IPS DF 6.9 (cell line): ENCODE data around the gene CCDC88C.
"Not testable (repeated sequence)": the region's sequence is repeated elsewhere in the genome, so short reads cannot be mapped to it uniquely, and the experiment has no call there.

Experiments used
- DNase-seq: peaks from one replicate; pipeline ENCODE4 v3.0.0-alpha.2; 2013; ENCODE audit warnings: low read depth, low spot score
- H3K27ac ChIP-seq: one replicate; pipeline ENCODE4 v1.5.1; 2013; ENCODE audit warnings: low read length, control low read depth
- H3K27me3 ChIP-seq: 2 replicates; pipeline ENCODE4 v1.6.1; 2013; ENCODE audit warnings: mild to moderate bottlenecking, low read length; ENCODE audit not compliant: control insufficient read depth, insufficient read depth
- H3K36me3 ChIP-seq: 2 replicates; pipeline ENCODE4 v1.6.1; 2013; ENCODE audit warnings: low read length; ENCODE audit not compliant: control insufficient read depth, insufficient read depth
- H3K4me1 ChIP-seq: 2 replicates; pipeline ENCODE4 v1.6.1; 2013; ENCODE audit warnings: low read length; ENCODE audit not compliant: control insufficient read depth, insufficient read depth
- H3K4me3 ChIP-seq: 2 replicates; pipeline ENCODE4 v1.5.1; 2013; ENCODE audit warnings: mild to moderate bottlenecking, low read length
- H3K9me3 ChIP-seq: 2 replicates; pipeline ENCODE4 v1.6.1; 2013; ENCODE audit warnings: low read length, inconsistent platforms; ENCODE audit not compliant: control insufficient read depth, insufficient read depth
- WGBS: extraction: QIAGEN DNeasy Blood & Tissue Kit; methylation state at CpG from one replicate; pipeline ENCODE4 v1.1.7; 2013; ENCODE audit warnings: mixed read lengths, missing lambda C conversion rate; ENCODE audit not compliant: insufficient read length, insufficient coverage; 5-methylcytosine and 5-hydroxymethylcytosine counted together

CCDC88C gene

DNA sequence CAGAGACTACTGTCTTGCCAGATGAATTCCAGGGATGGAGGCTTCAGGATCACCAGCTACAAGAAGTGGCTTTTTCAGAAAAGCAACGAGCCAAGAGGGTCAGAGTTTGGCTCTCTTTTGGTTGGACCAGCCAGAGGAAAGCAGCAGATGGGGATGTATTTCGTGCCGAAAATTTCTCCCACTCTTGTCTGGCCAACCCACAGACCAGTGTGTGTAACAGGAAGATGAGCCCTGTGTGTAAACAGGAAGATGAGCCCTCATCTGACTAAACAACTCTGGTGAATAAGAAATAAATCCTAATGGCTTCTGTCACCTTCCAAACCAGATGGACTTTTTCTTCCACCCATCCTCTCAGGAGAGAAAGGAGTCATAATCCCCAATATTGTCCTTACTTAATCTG is 186.2 kb downstream of the CCDC88C start:
- peaks cover 2% of the 10 kb centered on the region; the same call in 1 of the 2 replicates for H3K4me1 ChIP-seq
- H3K27me3 ChIP-seq, result no peaks in the 10 kb centered on the region
- H3K9me3 ChIP-seq, result no peaks in the 10 kb centered on the region
- no peak overlapping the region for H3K4me3 ChIP-seq
- no CpG with 5 or more reads among the region's 3 CpGs for WGBS
- no peak overlapping the region for H3K27ac ChIP-seq
- no peak for DNase-seq
- H3K36me3 ChIP-seq, result no peaks in the 10 kb centered on the region

GRCh38 chr14:91230397-91231035 is 187.1 kb downstream of the CCDC88C start:
- Histone ChIP-seq H3K27me3 (no peaks in the 10 kb centered on the region), H3K9me3 (no peaks in the 10 kb centered on the region), H3K4me1 (peaks cover 2% of the 10 kb centered on the region; the same call in 1 of the 2 replicates), H3K36me3 (no peaks in the 10 kb centered on the region), H3K4me3 (no peak overlapping the region), H3K27ac (no peak overlapping the region)
- no CpG with 5 or more reads among the region's 4 CpGs for WGBS
- no peak for DNase-seq

- DNase-seq, result no peak
- no peaks in the 10 kb centered on the region for H3K36me3 ChIP-seq
- no peaks in the 10 kb centered on the region for H3K9me3 ChIP-seq
- H3K4me3 ChIP-seq, result no peak overlapping the region
- no peak overlapping the region for H3K27ac ChIP-seq
- peaks cover 2% of the 10 kb centered on the region; the same call in 1 of the 2 replicates for H3K4me1 ChIP-seq
- H3K27me3 ChIP-seq, result no peaks in the 10 kb centered on the region
- WGBS, result no CpG with 5 or more reads among the region's 6 CpGs
Measured at GRCh38 chr14:91229743-91230200, 187.8 kb downstream of the CCDC88C start.

DNA sequence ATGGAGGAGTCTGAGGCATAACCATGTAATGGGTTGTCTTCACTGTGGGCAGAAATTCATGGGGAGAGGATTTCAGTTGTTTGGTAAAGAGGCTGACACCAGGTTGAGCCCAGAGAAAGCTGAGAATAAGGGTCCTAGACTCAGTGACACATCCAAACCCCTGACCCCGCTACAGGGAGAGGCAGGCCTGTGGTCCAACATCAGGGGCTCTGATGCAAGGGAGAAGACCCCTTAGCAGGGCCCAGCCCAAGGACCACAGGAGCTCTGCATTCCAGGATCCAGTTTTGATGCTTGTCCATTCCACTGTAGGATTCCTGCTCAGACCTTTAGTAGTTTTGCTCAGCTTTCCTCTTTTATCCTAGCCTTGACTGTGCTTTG is 188.6 kb downstream of the CCDC88C start:
- Histone ChIP-seq H3K27ac (no peak overlapping the region), H3K9me3 (no peaks in the 10 kb centered on the region), H3K4me1 (peaks cover 2% of the 10 kb centered on the region; the same call in 1 of the 2 replicates), H3K4me3 (no peak overlapping the region), H3K36me3 (no peaks in the 10 kb centered on the region), H3K27me3 (no peaks in the 10 kb centered on the region)
- no CpG with 5 or more reads among the region's 1 CpG for WGBS
- no peak for DNase-seq

DNA sequence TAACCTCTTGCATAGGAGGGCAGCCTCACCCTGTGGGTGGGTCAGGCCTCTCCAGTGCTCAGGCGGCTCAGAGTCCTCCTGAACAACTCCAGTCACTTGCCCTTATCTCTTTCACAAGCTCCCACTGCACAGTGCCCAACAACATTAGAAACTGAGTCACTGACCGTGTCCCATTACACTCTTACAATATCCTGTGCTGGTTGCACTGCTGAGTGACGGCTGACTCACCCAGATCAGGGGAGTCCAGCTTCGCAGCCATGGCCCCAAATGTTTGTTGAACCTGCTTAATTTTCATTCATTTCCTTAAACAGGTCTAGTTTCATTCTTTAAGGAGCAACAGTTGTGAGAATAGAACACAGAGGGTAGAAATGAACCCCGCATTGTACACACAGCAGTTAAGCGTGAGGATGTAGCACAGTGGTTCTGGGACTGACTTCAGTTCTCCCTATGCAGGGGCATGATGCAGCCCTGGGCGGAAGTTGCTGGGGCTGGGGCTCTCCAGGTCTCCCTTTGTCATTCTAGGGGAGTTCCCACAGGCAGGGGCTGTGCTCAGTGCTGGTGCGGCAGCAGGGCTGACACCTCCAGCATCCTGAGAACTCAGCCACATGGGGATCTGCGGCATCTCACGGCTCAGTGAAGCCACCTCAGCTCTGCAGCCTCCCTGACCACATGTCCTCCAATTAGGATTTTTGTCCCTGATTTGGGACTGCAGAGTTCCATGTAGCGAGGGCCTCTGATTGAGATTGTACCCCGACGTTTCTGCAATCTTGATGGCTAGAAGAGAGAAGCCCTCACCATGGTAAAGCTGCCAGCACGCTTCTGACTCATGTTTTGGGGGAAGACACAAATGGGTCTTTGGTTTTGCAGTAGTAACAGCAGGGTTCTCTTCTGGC is 189.3 kb downstream of the CCDC88C start:
- Histone ChIP-seq H3K27ac (no peak overlapping the region), H3K36me3 (no peaks in the 10 kb centered on the region), H3K9me3 (no peaks in the 10 kb centered on the region), H3K27me3 (no peaks in the 10 kb centered on the region), H3K4me1 (peaks cover 2% of the 10 kb centered on the region; the same call in 1 of the 2 replicates), H3K4me3 (no peak overlapping the region)
- DNase-seq, result no peak
- no CpG with 5 or more reads among the region's 14 CpGs for WGBS

GRCh38 chr14:91227183-91227628 is 190.4 kb downstream of the CCDC88C start:
- peaks cover 4% of the 10 kb centered on the region; the same call in 1 of the 2 replicates for H3K4me1 ChIP-seq
- DNase-seq, result no peak
- no peak overlapping the region for H3K27ac ChIP-seq
- no peak overlapping the region for H3K4me3 ChIP-seq
- H3K36me3 ChIP-seq, result no peaks in the 10 kb centered on the region
- no peaks in the 10 kb centered on the region for H3K27me3 ChIP-seq
- WGBS, result no CpG with 5 or more reads among the region's 7 CpGs
- no peaks in the 10 kb centered on the region for H3K9me3 ChIP-seq

DNA sequence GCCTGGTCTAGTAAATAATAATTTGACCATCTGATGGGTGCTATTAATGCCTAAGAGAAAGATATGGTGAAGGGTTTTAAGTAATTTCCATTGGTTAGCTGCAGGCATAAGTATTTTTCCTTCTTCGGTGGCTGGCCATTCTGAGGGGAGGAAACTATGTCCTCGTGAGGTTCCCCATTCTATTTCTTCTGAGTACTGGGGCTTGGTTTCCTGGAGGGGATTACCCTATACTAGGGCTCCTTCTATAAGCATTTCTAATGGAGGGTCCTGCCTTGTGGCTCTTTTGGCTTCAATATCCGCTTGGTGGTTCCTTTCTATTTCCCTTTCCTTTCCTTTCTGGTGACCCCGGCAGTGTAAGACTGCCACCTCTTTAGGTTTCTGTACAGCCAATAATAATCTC is 191.3 kb downstream of the CCDC88C start:
- not testable (repeated sequence) for H3K36me3 ChIP-seq, H3K9me3 ChIP-seq, H3K27me3 ChIP-seq, H3K4me1 ChIP-seq, H3K4me3 ChIP-seq, DNase-seq, H3K27ac ChIP-seq
- no CpG with 5 or more reads among the region's 4 CpGs for WGBS

DNA sequence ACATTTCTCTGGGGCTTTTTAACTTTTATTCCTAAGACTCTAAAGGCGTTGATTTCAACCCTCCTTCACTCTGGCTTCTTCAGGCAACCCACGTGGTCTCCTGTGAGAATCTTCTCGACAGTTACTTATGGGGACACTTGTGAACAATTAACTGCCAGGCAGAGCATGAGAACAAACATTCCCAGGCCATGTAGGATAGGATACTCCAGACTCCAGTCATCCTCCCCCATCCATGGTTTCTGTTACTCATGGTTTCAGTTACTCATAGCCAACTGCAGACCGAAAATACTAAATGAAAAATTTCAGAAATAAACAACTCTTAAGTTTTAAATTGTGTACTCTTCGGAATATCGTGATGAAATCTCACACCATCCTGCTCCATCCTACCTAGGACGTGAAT is 192.6 kb downstream of the CCDC88C start:
- Histone ChIP-seq H3K36me3 (no peaks in the 10 kb centered on the region), H3K27ac (no peak overlapping the region), H3K4me1 (peaks cover 6% of the 10 kb centered on the region; the same call in 1 of the 2 replicates), H3K4me3 (no peak overlapping the region), H3K9me3 (no peaks in the 10 kb centered on the region), H3K27me3 (no peaks in the 10 kb centered on the region)
- DNase-seq, result no peak
- WGBS, result no CpG with 5 or more reads among the region's 7 CpGs

DNA sequence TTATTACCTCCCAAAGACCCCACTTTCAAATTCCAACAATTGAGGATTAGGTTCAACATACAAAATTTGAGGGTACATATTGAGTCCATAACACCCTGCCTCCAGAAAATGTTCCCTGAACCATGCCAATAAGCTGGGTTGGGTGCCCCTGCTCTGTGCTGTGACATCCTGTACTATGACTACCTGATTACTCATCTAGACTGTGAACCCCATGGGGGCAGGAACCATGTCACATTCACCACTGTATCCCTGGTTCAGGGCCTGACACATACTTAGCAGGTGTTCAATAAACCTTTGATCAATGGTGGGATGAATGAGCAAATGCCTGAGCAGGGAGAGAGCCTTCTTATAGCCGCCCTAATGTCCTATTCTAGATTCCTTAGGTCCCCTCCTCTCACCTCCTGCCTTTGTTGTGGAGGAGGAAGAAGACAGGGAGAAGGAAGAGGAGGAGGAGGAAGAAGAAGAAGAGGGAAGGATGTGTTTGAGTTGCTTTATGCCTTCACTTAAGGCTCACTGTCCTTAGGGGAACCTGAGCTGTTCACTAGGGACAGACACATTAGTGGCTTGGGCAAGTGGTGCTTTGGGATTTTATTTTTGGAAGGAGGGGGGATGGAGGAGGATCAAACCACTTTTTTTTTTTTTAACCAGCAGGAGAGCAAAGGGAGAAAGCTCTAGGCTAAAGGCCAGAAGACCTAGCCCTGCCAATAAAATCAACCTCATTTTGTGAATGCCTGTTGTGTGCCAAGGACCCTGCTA is 194.4 kb downstream of the CCDC88C start:
- H3K4me1 ChIP-seq, result peaks cover 5% of the 10 kb centered on the region; the same call in 1 of the 2 replicates
- H3K27ac ChIP-seq, result no peak overlapping the region
- no peaks in the 10 kb centered on the region for H3K9me3 ChIP-seq
- DNase-seq, result no peak
- H3K27me3 ChIP-seq, result no peaks in the 10 kb centered on the region
- no peak overlapping the region for H3K4me3 ChIP-seq
- no CpG with 5 or more reads among the region's 1 CpG for WGBS
- no peaks in the 10 kb centered on the region; the same call in 1 of the 2 replicates for H3K36me3 ChIP-seq
